Cardiac muscle cell (in vitro differentiated cells and primary cell): ENCODE results near the gene PSTPIP2. TPM values are rescaled to one million over a fixed set of nuclear protein-coding genes. Genes with fewer than 3 reads are reported as not detected.

ENCODE experiments used
- DNase-seq, 2 donors: peaks; one replicate each; pipeline versions ENCODE4 v3.0.0 to v3.0.0-alpha.2; 2010 to 2017; ENCODE audit warnings: low read depth in 1 of 2, low spot score in 1 of 2
- H3K27ac ChIP-seq: fragments of 200-600 bp; sonication (generic); 2 replicates; pipeline ENCODE4 v1.5.1; 2016
- H3K27me3 ChIP-seq: fragments of 200-600 bp; sonication (generic); 2 replicates; pipeline ENCODE4 v1.6.0; 2016; ENCODE audit warnings: control low read depth
- H3K36me3 ChIP-seq: fragments of 200-600 bp; sonication (generic); 2 replicates; pipeline ENCODE4 v1.5.1; 2016; ENCODE audit warnings: control low read depth
- H3K4me1 ChIP-seq: fragments of 200-600 bp; sonication (generic); 2 replicates; pipeline ENCODE4 v1.8.1; 2017; ENCODE audit warnings: low read depth, mild to moderate bottlenecking, mixed run types
- H3K4me3 ChIP-seq: fragments of 200-600 bp; sonication (generic); 2 replicates; pipeline ENCODE4 v1.5.1; 2016; ENCODE audit warnings: mild to moderate bottlenecking
- H3K9me3 ChIP-seq: fragments of 200-600 bp; sonication (generic); 2 replicates; pipeline ENCODE4 v1.5.1; 2017; ENCODE audit warnings: low read depth, mild to moderate bottlenecking, control low read depth
- polyA plus RNA-seq: library from polyadenylated mRNA; unstranded; fragments of >200 nt; fragmentation: Nextera tagmentation; extraction: Ambion mirVana; gene quantifications from 2 replicates; pipeline ENCODE4 v1.2.1, GENCODE V29; 2016
- total RNA-seq: library from RNA; depleted of rRNA; stranded (reverse); fragments of >200 nt; gene quantifications from 2 replicates; pipeline ENCODE4 v1.2.3, GENCODE V29; 2016
- TF ChIP-seq, protein P1 (sequence below): IDR thresholded peaks from 2 replicates; pipeline ENCODE4 v1.5.1; 2012; ENCODE audit warnings: low read depth, mild to moderate bottlenecking, low read length

The PSTPIP2 gene
- total and polyA plus RNA-seq, 2 experiments from 2014 or later, result 4.6 to 4.7 TPM

DNA sequence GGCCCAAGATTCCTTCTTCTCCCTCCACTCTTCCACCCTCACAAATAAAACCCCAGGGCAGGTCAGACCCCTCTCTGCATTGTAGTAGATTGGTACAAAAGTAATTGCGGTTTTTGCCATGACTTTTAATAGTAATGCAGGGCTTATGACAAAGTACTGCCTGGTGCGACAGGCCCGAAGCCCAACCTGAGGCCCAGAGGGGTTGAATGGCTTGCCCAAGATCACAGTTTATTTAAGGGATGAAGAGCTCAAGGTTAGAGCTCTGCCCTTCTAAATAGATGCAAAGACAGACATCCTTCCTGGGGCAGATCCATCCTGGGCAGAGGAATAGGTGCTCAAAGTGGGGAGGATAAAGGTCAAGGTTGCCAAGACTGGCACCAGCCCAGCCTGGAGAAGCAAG, 899 bp upstream of the PSTPIP2 start:
- DNase-seq, result no peak
- Histone ChIP-seq H3K4me3 (no peak overlapping the region), H3K9me3 (no peaks in the 10 kb centered on the region), H3K36me3 (no peaks in the 10 kb centered on the region), H3K4me1 (no peaks in the 10 kb centered on the region), H3K27me3 (no peaks in the 10 kb centered on the region), H3K27ac (no peak overlapping the region)
- TF ChIP-seq, protein P1, sequence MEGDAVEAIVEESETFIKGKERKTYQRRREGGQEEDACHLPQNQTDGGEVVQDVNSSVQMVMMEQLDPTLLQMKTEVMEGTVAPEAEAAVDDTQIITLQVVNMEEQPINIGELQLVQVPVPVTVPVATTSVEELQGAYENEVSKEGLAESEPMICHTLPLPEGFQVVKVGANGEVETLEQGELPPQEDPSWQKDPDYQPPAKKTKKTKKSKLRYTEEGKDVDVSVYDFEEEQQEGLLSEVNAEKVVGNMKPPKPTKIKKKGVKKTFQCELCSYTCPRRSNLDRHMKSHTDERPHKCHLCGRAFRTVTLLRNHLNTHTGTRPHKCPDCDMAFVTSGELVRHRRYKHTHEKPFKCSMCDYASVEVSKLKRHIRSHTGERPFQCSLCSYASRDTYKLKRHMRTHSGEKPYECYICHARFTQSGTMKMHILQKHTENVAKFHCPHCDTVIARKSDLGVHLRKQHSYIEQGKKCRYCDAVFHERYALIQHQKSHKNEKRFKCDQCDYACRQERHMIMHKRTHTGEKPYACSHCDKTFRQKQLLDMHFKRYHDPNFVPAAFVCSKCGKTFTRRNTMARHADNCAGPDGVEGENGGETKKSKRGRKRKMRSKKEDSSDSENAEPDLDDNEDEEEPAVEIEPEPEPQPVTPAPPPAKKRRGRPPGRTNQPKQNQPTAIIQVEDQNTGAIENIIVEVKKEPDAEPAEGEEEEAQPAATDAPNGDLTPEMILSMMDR, result no peak

- Histone ChIP-seq H3K4me1 (no peaks in the 10 kb centered on the region), H3K27ac (no peak overlapping the region), H3K36me3 (no peaks in the 10 kb centered on the region), H3K4me3 (peak overlapping the region; percentile 49), H3K27me3 (no peaks in the 10 kb centered on the region), H3K9me3 (no peaks in the 10 kb centered on the region)
- no peak for DNase-seq
- TF ChIP-seq, protein P1, result no peak
These were observed 362 bp upstream of the PSTPIP2 start for GRCh38 chr18:46072376-46072867.

DNA sequence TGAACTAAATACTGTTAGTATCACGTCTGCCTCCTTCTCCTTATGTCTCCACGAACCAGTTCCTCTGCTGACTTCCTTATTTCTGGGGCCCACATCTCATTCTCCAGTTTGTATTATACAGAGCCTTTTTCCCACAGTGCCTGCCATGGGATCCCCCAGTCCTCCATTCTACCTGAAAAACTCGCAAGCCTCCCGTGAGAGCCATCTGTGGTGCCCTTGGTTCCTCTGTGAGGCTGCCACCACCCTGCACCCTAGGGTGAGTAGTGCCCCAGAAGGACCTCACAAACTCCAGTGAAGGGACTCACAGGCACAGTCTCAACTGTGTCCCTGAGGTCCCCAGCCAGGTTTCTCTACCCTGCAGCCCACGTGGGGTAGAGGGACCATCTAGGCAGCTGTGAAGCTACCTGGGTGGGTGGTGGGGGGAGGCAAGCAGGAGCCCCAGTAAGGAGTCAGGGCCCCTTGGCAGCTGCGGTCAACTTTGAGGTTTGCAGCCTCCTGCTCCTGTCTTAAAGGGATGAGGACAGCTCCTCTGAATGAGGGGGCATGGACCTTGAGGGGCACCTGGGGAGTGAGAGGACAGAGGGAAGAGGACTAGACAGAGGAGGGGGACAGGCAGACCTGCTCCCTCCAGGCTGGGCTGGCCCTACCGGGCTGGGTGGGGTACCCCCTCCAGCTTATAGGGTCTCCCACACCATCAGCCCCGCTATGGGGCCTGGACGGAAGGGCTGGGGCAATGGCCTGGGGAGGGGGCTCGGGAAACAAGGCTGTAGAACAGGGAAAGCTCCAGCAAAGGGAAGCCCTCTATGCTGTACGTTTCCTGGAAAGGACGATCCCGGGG, 1.0 kb downstream of the PSTPIP2 start:
- no peaks in the 10 kb centered on the region for H3K4me1 ChIP-seq

DNA sequence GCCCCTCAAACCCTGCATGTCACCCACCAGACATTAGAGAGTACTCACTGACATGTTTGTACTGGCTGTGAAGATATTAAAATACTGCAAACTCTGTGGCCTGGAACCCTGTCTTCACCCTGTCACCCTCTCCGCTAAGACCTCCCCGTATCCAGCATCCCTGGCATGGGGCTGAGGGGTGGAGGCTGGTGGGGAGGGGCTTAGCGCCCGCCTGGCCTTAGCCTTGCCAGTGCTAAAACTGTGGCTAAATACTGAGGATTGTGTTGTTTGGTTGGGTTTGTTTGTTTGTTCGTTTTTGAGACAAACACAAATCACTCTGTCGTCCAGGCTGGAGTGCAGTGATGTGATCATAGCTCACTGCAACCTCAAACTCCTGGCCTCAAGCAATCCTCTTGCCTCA, 1.8 kb downstream of the PSTPIP2 start:
- Histone ChIP-seq H3K9me3 (no peaks in the 10 kb centered on the region), H3K4me1 (no peaks in the 10 kb centered on the region), H3K4me3 (no peak overlapping the region), H3K27me3 (no peaks in the 10 kb centered on the region), H3K36me3 (no peaks in the 10 kb centered on the region), H3K27ac (no peak overlapping the region)
- TF ChIP-seq, protein P1, result no peak
- no peak for DNase-seq

More for the DNA sequence above, 1.0 kb downstream of the PSTPIP2 start:
- Histone ChIP-seq H3K36me3 (no peaks in the 10 kb centered on the region), H3K27ac (no peak overlapping the region), H3K9me3 (no peaks in the 10 kb centered on the region), H3K27me3 (no peaks in the 10 kb centered on the region), H3K4me3 (peak overlapping the region; percentile 49)
- TF ChIP-seq, protein P1, result no peak
- DNase-seq, result no peak

DNA sequence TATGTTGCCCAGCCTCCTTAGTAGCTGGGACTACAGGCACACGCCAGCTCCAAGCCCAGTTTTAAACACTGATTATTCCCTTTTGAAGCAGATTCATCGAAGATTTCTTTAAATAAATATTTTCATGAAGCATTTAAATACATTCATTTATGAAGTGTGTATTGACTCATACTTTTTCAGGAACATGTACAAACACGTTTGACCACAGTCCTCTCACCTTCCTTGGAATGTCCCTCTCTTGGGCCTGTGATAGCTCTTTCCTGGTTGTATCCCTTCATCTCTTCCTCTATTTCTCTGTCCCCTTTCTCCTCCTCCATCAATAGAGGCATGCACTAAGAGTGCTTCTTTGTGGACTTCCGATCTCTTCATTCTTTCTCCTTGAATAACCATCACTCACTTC, 2.5 kb downstream of the PSTPIP2 start:
- Histone ChIP-seq H3K4me3 (no peak overlapping the region), H3K36me3 (no peaks in the 10 kb centered on the region), H3K27me3 (no peaks in the 10 kb centered on the region), H3K9me3 (no peaks in the 10 kb centered on the region), H3K27ac (no peak overlapping the region), H3K4me1 (no peaks in the 10 kb centered on the region)
- DNase-seq, result no peak
- TF ChIP-seq, protein P1, result no peak
